ENCODE measurements around the gene WDR38. TPM values are rescaled to one million over a fixed set of nuclear protein-coding genes. Genes with fewer than 3 reads are reported as not detected.

WDR38 gene
- total and polyA plus RNA-seq, 2 of the 13 experiments (the other 11 are each of a cell fraction or from before 2014, with no cell fraction given): not detected

DNA sequence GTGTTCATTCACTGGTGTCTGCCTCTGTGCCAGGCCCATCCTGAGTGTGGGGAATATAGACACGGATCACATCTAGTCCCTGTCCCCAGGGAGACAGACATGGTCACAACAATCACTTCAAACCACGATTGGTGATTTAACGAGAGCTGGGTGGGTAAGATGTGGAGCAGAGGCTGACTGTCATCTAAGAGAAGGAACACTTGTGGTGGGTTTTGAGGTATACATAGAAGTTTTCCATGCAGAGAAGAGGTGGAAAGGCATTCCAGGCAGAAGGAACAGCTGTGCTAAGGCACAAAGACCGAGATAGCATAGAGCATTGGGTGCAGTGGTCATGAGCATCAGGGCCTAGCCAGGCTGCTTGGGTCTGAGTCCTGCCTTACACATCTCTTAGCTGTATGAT is 22.7 kb upstream of the WDR38 start:
- H3K4me2 ChIP-seq (ENCODE audit: low read depth, low read length): no peak overlapping the region
- H3K79me2 ChIP-seq (ENCODE audit: insufficient read depth, low read length): no peaks in the 10 kb centered on the region
- intact Hi-C loops (cut with micrococcal nuclease; ENCODE audit: unreplicated experiment): no loop called here
- ChIA-PET POLR2A (interaction anchor here (1.0 to 2.5 kb wide), 3 partner anchors 11 to 370 kb away, joined by 3 to 15 read pairs (median 5); no protein-coding TSS in a partner anchor), CTCF (ENCODE audit: low intra/inter-chr PET ratio, low total read pairs) (no interaction called here)
- ATAC-seq (no peak), DNase-seq (ENCODE audit: low spot score) (no peak), FAIRE-seq (no peak)
- no peaks in the 10 kb centered on the region for H3K9me3 ChIP-seq (ENCODE audit: low read length)
- TF ChIP-seq ZNF549 (CRISPR knock-in tag; IDR thresholded peaks at IDR 0.05): no peak
- no peak for TF ChIP-seq HCFC1 (IDR thresholded peaks at IDR 0.05; ENCODE audit: low read depth, low read length)
- no peak for TF ChIP-seq ZNF780A (CRISPR knock-in tag; IDR thresholded peaks at IDR 0.05)
- TF ChIP-seq SIN3A (IDR thresholded peaks at IDR 0.05; ENCODE audit: borderline replicate concordance, low read depth, low read length): no peak
- no peak for TF ChIP-seq HOXA9 (CRISPR knock-in tag; IDR thresholded peaks at IDR 0.05; ENCODE audit: borderline replicate concordance)
- no peak for TF ChIP-seq CHD4 (IDR thresholded peaks at IDR 0.05; ENCODE audit: borderline replicate concordance, low read length)
- TF ChIP-seq JUND (CRISPR knock-in tag; IDR thresholded peaks at IDR 0.05): no peak
- TF ChIP-seq ZNF446 (CRISPR knock-in tag; IDR thresholded peaks at IDR 0.05): no peak
- no peak for TF ChIP-seq GABPA (IDR thresholded peaks at IDR 0.05; ENCODE audit: low read depth, low read length)
- TF ChIP-seq GABPA (CRISPR knock-in tag; IDR thresholded peaks at IDR 0.05; ENCODE audit: low read depth): no peak
- TF ChIP-seq ZNF333 (CRISPR knock-in tag; IDR thresholded peaks at IDR 0.05; ENCODE audit: borderline replicate concordance): no peak
- TF ChIP-seq ZFP37 (CRISPR knock-in tag; IDR thresholded peaks at IDR 0.05; ENCODE audit: borderline replicate concordance): no peak
- no peak for TF ChIP-seq ZBTB38 (CRISPR knock-in tag; IDR thresholded peaks at IDR 0.05)
- TF ChIP-seq TGIF2 (CRISPR knock-in tag; IDR thresholded peaks at IDR 0.05): no peak
- TF ChIP-seq, protein P1, sequence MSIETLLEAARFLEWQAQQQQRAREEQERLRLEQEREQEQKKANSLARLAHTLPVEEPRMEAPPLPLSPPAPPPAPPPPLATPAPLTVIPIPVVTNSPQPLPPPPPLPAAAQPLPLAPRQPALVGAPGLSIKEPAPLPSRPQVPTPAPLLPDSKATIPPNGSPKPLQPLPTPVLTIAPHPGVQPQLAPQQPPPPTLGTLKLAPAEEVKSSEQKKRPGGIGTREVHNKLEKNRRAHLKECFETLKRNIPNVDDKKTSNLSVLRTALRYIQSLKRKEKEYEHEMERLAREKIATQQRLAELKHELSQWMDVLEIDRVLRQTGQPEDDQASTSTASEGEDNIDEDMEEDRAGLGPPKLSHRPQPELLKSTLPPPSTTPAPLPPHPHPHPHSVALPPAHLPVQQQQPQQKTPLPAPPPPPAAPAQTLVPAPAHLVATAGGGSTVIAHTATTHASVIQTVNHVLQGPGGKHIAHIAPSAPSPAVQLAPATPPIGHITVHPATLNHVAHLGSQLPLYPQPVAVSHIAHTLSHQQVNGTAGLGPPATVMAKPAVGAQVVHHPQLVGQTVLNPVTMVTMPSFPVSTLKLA (IDR thresholded peaks at IDR 0.05): no peak
- WGBS (ENCODE audit: low lambda C conversion rate): 32% methylated on average over 4 of the region's 4 CpGs
- H3K36me3 ChIP-seq (replicated peaks in 1 of 2; ENCODE audit: control insufficient read depth in 1 of 2, insufficient read depth in 2 of 2, low read length in 2 of 2): no peaks in the 10 kb centered on the region
- BruUV-seq (replicated peaks): no TSS peak
- H3K4me3 ChIP-seq (replicated peaks in 1 of 3; ENCODE audit: insufficient read depth in 1 of 3, low read depth in 2 of 3, low read length in 3 of 3): no peak overlapping the region
- no peaks in the 10 kb centered on the region for H4K20me1 ChIP-seq (ENCODE audit: insufficient read depth, low read length)
- H3K27ac ChIP-seq (ENCODE audit: extremely low read length, insufficient read depth, low read length): no peak overlapping the region
- peaks cover 40% of the 10 kb centered on the region for H3K4me1 ChIP-seq (ENCODE audit: insufficient read depth, low read length)
- peaks cover 3 to 18% of the 10 kb centered on the region in 2 experiments; a peak in 4 of 5 replicates for H3K27me3 ChIP-seq (ENCODE audit: control insufficient read depth in 1 of 2, insufficient read depth in 2 of 2, low read length in 2 of 2)
- H2AFZ ChIP-seq (ENCODE audit: low read length): no peak overlapping the region
- no peak overlapping the region for H3K9ac ChIP-seq (ENCODE audit: insufficient read depth, low read depth, low read length)
- in situ Hi-C loops (cut with HindIII; ENCODE audit: extremely low pct_ligation_motif_present, low pct_unique_long_range_greater_than_20kb): no loop called here
